Mucosa of rectum (tissue), 2 donors: ENCODE measurements around the gene SLC7A8.

Source experiments
- H3K27ac ChIP-seq, 2 donors: one replicate each; pipeline ENCODE4 v1.7.0; 2013; ENCODE audit warnings: inconsistent platforms in 2 of 2, low read depth in 2 of 2, low read length in 2 of 2
- H3K27me3 ChIP-seq, 2 donors: one replicate each; pipeline ENCODE4 v1.7.0; 2013; ENCODE audit warnings: low read length in 2 of 2; ENCODE audit not compliant: control insufficient read depth in 2 of 2, insufficient read depth in 2 of 2
- H3K36me3 ChIP-seq, 2 donors: one replicate each; pipeline ENCODE4 v1.7.0; 2013; ENCODE audit warnings: low read length in 2 of 2; ENCODE audit not compliant: control insufficient read depth in 2 of 2, insufficient read depth in 2 of 2
- H3K4me1 ChIP-seq, 2 donors: one replicate each; pipeline ENCODE4 v1.7.0; 2013; ENCODE audit warnings: low read length in 2 of 2, mild to moderate bottlenecking in 1 of 2; ENCODE audit not compliant: control insufficient read depth in 2 of 2, insufficient read depth in 2 of 2
- H3K4me3 ChIP-seq, 2 donors: one replicate each; pipeline ENCODE4 v1.7.0; 2013; ENCODE audit warnings: low read length in 2 of 2
- H3K9ac ChIP-seq, 2 donors: one replicate each; pipeline ENCODE4 v1.7.0; 2013; ENCODE audit warnings: low read length in 2 of 2, low read depth in 1 of 2, mild to moderate bottlenecking in 1 of 2
- H3K9me3 ChIP-seq, 2 donors: one replicate each; pipeline ENCODE4 v1.7.0; 2013; ENCODE audit warnings: low read length in 2 of 2; ENCODE audit not compliant: control insufficient read depth in 2 of 2
- donor health status: healthy.
- donor health status: Normal muscosa, but diverticular disease.

Gene SLC7A8

DNA sequence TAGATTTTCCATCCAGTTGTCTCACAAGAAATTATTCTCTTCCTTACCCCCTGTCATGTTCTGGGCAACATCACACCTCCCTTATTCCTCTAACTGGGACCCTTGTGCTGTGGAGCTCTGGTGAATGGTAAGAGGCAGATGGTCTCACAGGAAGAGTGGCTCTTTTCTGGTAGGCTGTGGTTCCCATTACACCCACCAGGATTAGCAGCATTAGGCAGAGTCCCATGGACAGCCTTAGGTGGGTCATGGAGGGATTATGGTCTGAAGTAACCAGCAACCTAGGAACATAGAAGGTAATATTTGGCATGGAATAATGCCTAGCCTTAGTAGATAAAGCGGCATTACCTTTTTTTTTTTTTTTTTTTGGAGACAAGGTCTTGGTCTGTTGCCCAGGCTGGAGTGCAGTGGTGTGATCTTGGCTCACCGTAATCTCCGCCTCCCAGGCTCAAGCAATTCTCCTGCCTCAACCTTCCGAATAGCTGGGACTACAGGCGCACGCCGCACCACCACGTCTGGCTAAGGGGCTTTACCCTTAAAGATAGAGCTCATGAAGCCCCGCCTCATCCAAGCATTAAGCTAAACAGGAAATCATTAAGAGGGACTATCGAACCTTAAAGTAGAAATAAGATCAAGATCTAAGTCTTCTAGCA lies 84.1 kb downstream of the SLC7A8 start:
- Histone ChIP-seq H3K36me3 (peaks cover 15 to 18% of the 10 kb centered on the region in 2 donors), H3K27me3 (no peaks in the 10 kb centered on the region), H3K4me1 (peaks cover 6 to 7% of the 10 kb centered on the region in 2 donors), H3K9ac (no peak overlapping the region), H3K4me3 (no peak overlapping the region), H3K9me3 (no peaks in the 10 kb centered on the region), H3K27ac (no peak overlapping the region)

GRCh38 chr14:23097786-23098185 lies 85.7 kb downstream of the SLC7A8 start:
- Histone ChIP-seq H3K27ac (no peak overlapping the region), H3K4me1 (peaks cover 15 to 19% of the 10 kb centered on the region in 2 donors), H3K36me3 (peaks cover 17 to 23% of the 10 kb centered on the region in 2 donors), H3K9me3 (no peaks in the 10 kb centered on the region), H3K4me3 (no peak overlapping the region), H3K9ac (no peak overlapping the region), H3K27me3 (no peaks in the 10 kb centered on the region)

DNA sequence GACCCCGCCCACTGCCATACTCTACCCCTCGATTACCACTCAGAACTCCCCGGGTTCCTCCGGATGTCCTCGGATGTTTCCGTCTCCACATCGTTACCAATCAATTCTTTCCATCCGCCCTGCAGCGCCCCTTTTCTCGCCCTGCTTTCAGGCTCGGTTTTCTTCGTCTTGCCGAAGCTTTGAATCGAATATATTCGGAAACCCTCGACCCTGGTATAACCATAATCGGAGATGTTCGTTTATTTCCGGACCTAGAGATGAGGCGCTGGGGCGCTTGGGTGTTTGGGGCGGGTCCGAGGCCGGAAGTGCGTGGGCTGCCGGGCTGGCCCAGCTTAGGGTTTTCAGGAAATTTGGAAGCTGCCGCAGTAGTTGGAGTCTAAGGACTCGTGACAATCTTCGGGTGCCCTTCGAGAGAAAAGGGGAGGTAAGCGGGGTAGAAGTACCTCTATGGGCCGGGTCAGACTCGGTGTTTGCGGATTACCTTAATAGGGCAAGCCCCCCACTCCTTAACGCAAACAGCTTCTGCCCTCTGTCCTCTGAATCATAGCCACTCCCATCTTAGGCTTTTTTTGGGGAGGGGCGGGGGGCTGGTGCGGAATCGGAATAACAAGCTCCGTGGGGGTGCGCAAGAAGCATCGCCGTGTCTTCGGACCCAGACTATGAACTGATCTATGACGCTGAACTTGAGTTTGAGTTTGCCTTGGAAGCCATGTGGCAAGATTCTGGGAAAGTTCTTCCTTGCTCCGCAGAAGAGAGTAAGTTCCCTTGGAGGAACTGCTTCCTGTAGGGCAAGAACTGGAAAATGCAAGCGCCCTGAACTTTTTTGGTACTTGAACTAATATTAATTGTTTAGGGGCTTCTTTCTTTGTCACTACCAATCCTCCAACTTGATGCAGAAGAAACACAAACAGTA lies 88.0 kb downstream of the SLC7A8 start, which contains the start of gene C14orf119:
TSS of gene C14orf119 (plus strand) at position 310 of the 913 bp plus-strand sequence. CDS start 2,154 bp downstream, outside the sequence.
- Histone ChIP-seq H3K4me1 (peaks cover 19 to 20% of the 10 kb centered on the region in 2 donors), H3K27me3 (no peaks in the 10 kb centered on the region), H3K36me3 (peaks cover 28 to 40% of the 10 kb centered on the region in 2 donors), H3K9ac (peak within 1 kb of the TSS; percentile 99), H3K4me3 (peak within 1 kb of the TSS; percentile 97 to 99), H3K9me3 (no peaks in the 10 kb centered on the region), H3K27ac (peak within 1 kb of the TSS; percentile 99)

- peaks cover 19 to 20% of the 10 kb centered on the region in 2 donors for H3K4me1 ChIP-seq
- peak within 1 kb of the TSS; percentile 99 for H3K9ac ChIP-seq
- no peaks in the 10 kb centered on the region for H3K27me3 ChIP-seq
- peaks cover 35 to 47% of the 10 kb centered on the region in 2 donors for H3K36me3 ChIP-seq
- H3K9me3 ChIP-seq = no peaks in the 10 kb centered on the region
- peak within 1 kb of the TSS; percentile 99 for H3K27ac ChIP-seq
- peak within 1 kb of the TSS; percentile 97 to 99 for H3K4me3 ChIP-seq
Observed at GRCh38 chr14:23094666-23095195, 88.7 kb downstream of the SLC7A8 start, which contains the start of gene ACIN1. Gene ACIN1 (minus strand): TSS chr14:23095136. CDS start chr14:23095112, 24 bp downstream.

- H3K4me1 ChIP-seq = peaks cover 19 to 20% of the 10 kb centered on the region in 2 donors
- peak overlapping the region; percentile 97 to 99 for H3K4me3 ChIP-seq
- peak overlapping the region; percentile 95 to 99 for H3K9ac ChIP-seq
- H3K9me3 ChIP-seq = no peaks in the 10 kb centered on the region
- H3K27me3 ChIP-seq = no peaks in the 10 kb centered on the region
- H3K36me3 ChIP-seq = peaks cover 41 to 51% of the 10 kb centered on the region in 2 donors
- peak overlapping the region; percentile 99 for H3K27ac ChIP-seq
Observed at GRCh38 chr14:23093991-23094665, 89.3 kb downstream of the SLC7A8 start.

GRCh38 chr14:23093526-23093925 lies 89.9 kb downstream of the SLC7A8 start:
- H3K27me3 ChIP-seq = no peaks in the 10 kb centered on the region
- H3K9me3 ChIP-seq = no peaks in the 10 kb centered on the region
- H3K4me3 ChIP-seq = peak overlapping the region; percentile 97 to 99
- H3K36me3 ChIP-seq = peaks cover 43 to 49% of the 10 kb centered on the region in 2 donors
- H3K9ac ChIP-seq = peak overlapping the region; percentile 95 to 99
- no peak overlapping the region for H3K27ac ChIP-seq
- peaks cover 19 to 20% of the 10 kb centered on the region in 2 donors for H3K4me1 ChIP-seq

DNA sequence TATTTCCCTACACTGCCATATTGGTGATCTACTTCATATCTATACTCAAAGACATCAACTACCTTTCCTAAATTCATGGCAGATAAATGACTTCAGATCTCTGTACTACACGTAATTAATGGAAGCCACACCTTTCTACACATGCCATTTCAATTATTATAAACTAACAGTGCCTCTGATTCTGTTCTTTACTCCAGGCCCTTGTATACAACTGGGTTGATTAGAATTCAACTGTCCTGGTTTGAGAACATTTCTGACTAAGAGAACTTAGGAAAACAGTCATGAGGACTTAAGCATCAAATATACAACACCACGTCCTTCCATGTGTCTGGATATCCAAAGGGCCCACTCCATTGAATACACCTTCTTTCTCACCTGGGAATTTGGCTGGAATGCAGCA lies 90.4 kb downstream of the SLC7A8 start:
- Histone ChIP-seq H3K4me3 (no peak overlapping the region), H3K4me1 (peaks cover 19 to 20% of the 10 kb centered on the region in 2 donors), H3K36me3 (peaks cover 43 to 50% of the 10 kb centered on the region in 2 donors), H3K27ac (no peak overlapping the region), H3K9me3 (no peaks in the 10 kb centered on the region), H3K9ac (no peak overlapping the region), H3K27me3 (no peaks in the 10 kb centered on the region)

GRCh38 chr14:23091294-23092225 lies 91.9 kb downstream of the SLC7A8 start:
- Histone ChIP-seq H3K36me3 (peaks cover 43 to 51% of the 10 kb centered on the region in 2 donors), H3K27ac (no peak overlapping the region), H3K4me1 (peaks cover 14 to 15% of the 10 kb centered on the region in 2 donors), H3K9me3 (no peaks in the 10 kb centered on the region), H3K4me3 (no peak overlapping the region), H3K27me3 (no peaks in the 10 kb centered on the region), H3K9ac (no peak overlapping the region)

GRCh38 chr14:23090254-23090636 lies 93.2 kb downstream of the SLC7A8 start:
- Histone ChIP-seq H3K36me3 (peaks cover 56 to 64% of the 10 kb centered on the region in 2 donors), H3K4me1 (peaks cover 13 to 14% of the 10 kb centered on the region in 2 donors)

More at GRCh38 chr14:23090254-23090636, 93.2 kb downstream of the SLC7A8 start:
- no peaks in the 10 kb centered on the region for H3K27me3 ChIP-seq
- no peak overlapping the region for H3K4me3 ChIP-seq
- H3K9ac ChIP-seq = no peak overlapping the region
- H3K27ac ChIP-seq = no peak overlapping the region
- no peaks in the 10 kb centered on the region for H3K9me3 ChIP-seq
